ENCODE results near the gene TEAD1. TPM values are rescaled to one million over a fixed set of nuclear protein-coding genes. Genes with fewer than 3 reads are reported as not detected.

TEAD1 gene
- total RNA-seq, 1 experiment from 2014 or later = 102 TPM

GRCh38 chr11:12762696-12763324 is 88.6 kb downstream of the TEAD1 start:
- ATAC-seq = no peak
- BruUV-seq (replicated peaks) = no TSS peak

GRCh38 chr11:12764187-12764914 is 90.1 kb downstream of the TEAD1 start:
- peaks cover 17% of the 10 kb centered on the region for H3K4me1 ChIP-seq (ENCODE audit: control insufficient read depth, insufficient read depth, low read length)
- CTCF ChIA-PET = no interaction called here
- H3K4me3 ChIP-seq (ENCODE audit: low read depth in 2 of 2, low read length in 2 of 2) = no peak overlapping the region
- no peak for ATAC-seq
- BruUV-seq (replicated peaks) = no TSS peak
- no peak overlapping the region for H3K27ac ChIP-seq (ENCODE audit: low read length)
- no peaks in the 10 kb centered on the region for H3K9me3 ChIP-seq (ENCODE audit: control insufficient read depth, insufficient read depth, low read depth, low read length)
- no peak for TF ChIP-seq REST (IDR thresholded peaks at IDR 0.05; ENCODE audit: insufficient read depth in 1 of 2, low read depth in 2 of 2, low read length in 1 of 2)
- no peak for TF ChIP-seq POLR2AphosphoS5 (IDR thresholded peaks at IDR 0.05; ENCODE audit: low read depth, low read length)
- TF ChIP-seq, protein P1, sequence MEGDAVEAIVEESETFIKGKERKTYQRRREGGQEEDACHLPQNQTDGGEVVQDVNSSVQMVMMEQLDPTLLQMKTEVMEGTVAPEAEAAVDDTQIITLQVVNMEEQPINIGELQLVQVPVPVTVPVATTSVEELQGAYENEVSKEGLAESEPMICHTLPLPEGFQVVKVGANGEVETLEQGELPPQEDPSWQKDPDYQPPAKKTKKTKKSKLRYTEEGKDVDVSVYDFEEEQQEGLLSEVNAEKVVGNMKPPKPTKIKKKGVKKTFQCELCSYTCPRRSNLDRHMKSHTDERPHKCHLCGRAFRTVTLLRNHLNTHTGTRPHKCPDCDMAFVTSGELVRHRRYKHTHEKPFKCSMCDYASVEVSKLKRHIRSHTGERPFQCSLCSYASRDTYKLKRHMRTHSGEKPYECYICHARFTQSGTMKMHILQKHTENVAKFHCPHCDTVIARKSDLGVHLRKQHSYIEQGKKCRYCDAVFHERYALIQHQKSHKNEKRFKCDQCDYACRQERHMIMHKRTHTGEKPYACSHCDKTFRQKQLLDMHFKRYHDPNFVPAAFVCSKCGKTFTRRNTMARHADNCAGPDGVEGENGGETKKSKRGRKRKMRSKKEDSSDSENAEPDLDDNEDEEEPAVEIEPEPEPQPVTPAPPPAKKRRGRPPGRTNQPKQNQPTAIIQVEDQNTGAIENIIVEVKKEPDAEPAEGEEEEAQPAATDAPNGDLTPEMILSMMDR (IDR thresholded peaks at IDR 0.05) = no peak
- TF ChIP-seq SIN3A (IDR thresholded peaks at IDR 0.05; ENCODE audit: borderline replicate concordance, insufficient read depth, low read depth, low read length) = no peak
- POLR2A ChIA-PET = no interaction called here
- in situ Hi-C loops (cut with HindIII; ENCODE audit: low pct_unique_long_range_greater_than_20kb, low sequenced_read_pairs) = no loop called here
- intact Hi-C loops (cut with micrococcal nuclease; ENCODE audit: unreplicated experiment) = no loop called here
- DNase-seq (ENCODE audit: low read depth, low spot score) = no peak
- H3K36me3 ChIP-seq (ENCODE audit: control insufficient read depth, insufficient read depth, low read length) = peaks cover 3% of the 10 kb centered on the region; the same call in 1 of the 2 replicates
- no peaks in the 10 kb centered on the region for H3K27me3 ChIP-seq (ENCODE audit: control insufficient read depth, insufficient read depth, low read length)

More at GRCh38 chr11:12762696-12763324, 88.6 kb downstream of the TEAD1 start:
- in situ Hi-C loops (cut with HindIII; ENCODE audit: low pct_unique_long_range_greater_than_20kb, low sequenced_read_pairs) (no loop called here), intact Hi-C loops (cut with micrococcal nuclease; ENCODE audit: unreplicated experiment) (no loop called here)
- Histone ChIP-seq H3K4me3 (ENCODE audit: low read depth in 2 of 2, low read length in 2 of 2) (no peak overlapping the region), H3K27ac (ENCODE audit: low read length) (no peak overlapping the region), H3K9me3 (ENCODE audit: control insufficient read depth, insufficient read depth, low read depth, low read length) (no peaks in the 10 kb centered on the region), H3K4me1 (ENCODE audit: control insufficient read depth, insufficient read depth, low read length) (peaks cover 10% of the 10 kb centered on the region), H3K36me3 (ENCODE audit: control insufficient read depth, insufficient read depth, low read length) (peaks cover 3% of the 10 kb centered on the region; the same call in 1 of the 2 replicates), H3K27me3 (ENCODE audit: control insufficient read depth, insufficient read depth, low read length) (no peaks in the 10 kb centered on the region)
- TF ChIP-seq POLR2AphosphoS5 (IDR thresholded peaks at IDR 0.05; ENCODE audit: low read depth, low read length) (no peak), REST (IDR thresholded peaks at IDR 0.05; ENCODE audit: insufficient read depth in 1 of 2, low read depth in 2 of 2, low read length in 1 of 2) (no peak), SIN3A (IDR thresholded peaks at IDR 0.05; ENCODE audit: borderline replicate concordance, insufficient read depth, low read depth, low read length) (no peak), TCF7L2 (IDR thresholded peaks at IDR 0.05; ENCODE audit: low read depth, low read length) (no peak)
- TF ChIP-seq, protein P1 (IDR thresholded peaks at IDR 0.05) = no peak
- ChIA-PET POLR2A (no interaction called here), CTCF (no interaction called here)
- no peak for DNase-seq (ENCODE audit: low read depth, low spot score)
